Osteoblast (primary cell): ENCODE results near the gene SDC1. TPM values are rescaled to one million over a fixed set of nuclear protein-coding genes. Genes with fewer than 3 reads are reported as not detected.

Experiments
- DNase-seq: peaks from one replicate; pipeline ENCODE4 v3.0.0; 2011; ENCODE audit warnings: low spot score, mixed read lengths; ENCODE audit not compliant: insufficient read length; ENCODE audit errors: missing footprints
- H2AFZ ChIP-seq: 2 replicates; pipeline ENCODE4 v1.6.0; 2011; ENCODE audit warnings: mild to moderate bottlenecking, low read length
- H3K27ac ChIP-seq: 2 replicates; pipeline ENCODE4 v1.5.1; 2011; ENCODE audit warnings: mild to moderate bottlenecking, low read depth, low read length, moderate library complexity
- H3K27me3 ChIP-seq: 2 replicates; pipeline ENCODE4 v1.6.0; 2012; ENCODE audit warnings: mild to moderate bottlenecking, control low read depth, inconsistent platforms, low read length, moderate library complexity; ENCODE audit not compliant: insufficient read depth
- H3K36me3 ChIP-seq: 2 replicates; pipeline ENCODE4 v1.5.1; 2011; ENCODE audit warnings: mild to moderate bottlenecking, low read length, control low read depth, moderate library complexity; ENCODE audit not compliant: insufficient read depth
- H3K4me1 ChIP-seq: 2 replicates; pipeline ENCODE4 v1.5.1; 2011; ENCODE audit warnings: mild to moderate bottlenecking, low read length, control low read depth, moderate library complexity; ENCODE audit not compliant: insufficient read depth
- H3K4me2 ChIP-seq: 2 replicates; pipeline ENCODE4 v1.6.0; 2011; ENCODE audit warnings: mild to moderate bottlenecking, low read length; ENCODE audit not compliant: insufficient read depth
- H3K4me3 ChIP-seq: fragments of 200-600 bp; sonication (generic); 3 replicates; pipeline ENCODE4 v1.5.1; 2012; ENCODE audit warnings: mild to moderate bottlenecking, low read length, inconsistent platforms; ENCODE audit not compliant: insufficient read depth
- H3K79me2 ChIP-seq: 2 replicates; pipeline ENCODE4 v1.6.0; 2012; ENCODE audit warnings: mild to moderate bottlenecking, low read length, control low read depth, inconsistent platforms; ENCODE audit not compliant: insufficient read depth
- H3K9me3 ChIP-seq: 2 replicates; pipeline ENCODE4 v1.5.1; 2011; ENCODE audit warnings: low read depth, low read length, control low read depth
- H4K20me1 ChIP-seq: 2 replicates; pipeline ENCODE4 v1.6.0; 2012; ENCODE audit warnings: mild to moderate bottlenecking, low read length, control low read depth; ENCODE audit not compliant: insufficient read depth
- total RNA-seq: library from RNA; depleted of rRNA; stranded (reverse); fragments of >200 nt; gene quantifications from 2 replicates; pipeline ENCODE4 v1.2.3, GENCODE V29; 2012
- TF ChIP-seq, protein P1 (sequence below): IDR thresholded peaks from 2 replicates; pipeline ENCODE4 v1.5.1; 2011; ENCODE audit warnings: mild to moderate bottlenecking, low read depth, low read length, moderate library complexity; ENCODE audit errors: extremely low read depth

The SDC1 gene
- total RNA-seq, 1 donor, result 7.6 TPM

GRCh38 chr2:20177556-20178248 lies 47.2 kb downstream of the SDC1 start:
- H3K27ac ChIP-seq, result no peak overlapping the region
- no peak overlapping the region for H3K4me3 ChIP-seq
- H3K36me3 ChIP-seq, result no peaks in the 10 kb centered on the region
- H3K4me1 ChIP-seq, result no peaks in the 10 kb centered on the region
- no peaks in the 10 kb centered on the region for H3K9me3 ChIP-seq
- H3K27me3 ChIP-seq, result no peaks in the 10 kb centered on the region
- TF ChIP-seq, protein P1, sequence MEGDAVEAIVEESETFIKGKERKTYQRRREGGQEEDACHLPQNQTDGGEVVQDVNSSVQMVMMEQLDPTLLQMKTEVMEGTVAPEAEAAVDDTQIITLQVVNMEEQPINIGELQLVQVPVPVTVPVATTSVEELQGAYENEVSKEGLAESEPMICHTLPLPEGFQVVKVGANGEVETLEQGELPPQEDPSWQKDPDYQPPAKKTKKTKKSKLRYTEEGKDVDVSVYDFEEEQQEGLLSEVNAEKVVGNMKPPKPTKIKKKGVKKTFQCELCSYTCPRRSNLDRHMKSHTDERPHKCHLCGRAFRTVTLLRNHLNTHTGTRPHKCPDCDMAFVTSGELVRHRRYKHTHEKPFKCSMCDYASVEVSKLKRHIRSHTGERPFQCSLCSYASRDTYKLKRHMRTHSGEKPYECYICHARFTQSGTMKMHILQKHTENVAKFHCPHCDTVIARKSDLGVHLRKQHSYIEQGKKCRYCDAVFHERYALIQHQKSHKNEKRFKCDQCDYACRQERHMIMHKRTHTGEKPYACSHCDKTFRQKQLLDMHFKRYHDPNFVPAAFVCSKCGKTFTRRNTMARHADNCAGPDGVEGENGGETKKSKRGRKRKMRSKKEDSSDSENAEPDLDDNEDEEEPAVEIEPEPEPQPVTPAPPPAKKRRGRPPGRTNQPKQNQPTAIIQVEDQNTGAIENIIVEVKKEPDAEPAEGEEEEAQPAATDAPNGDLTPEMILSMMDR, result no peak
- no peaks in the 10 kb centered on the region for H4K20me1 ChIP-seq
- peak; percentile 66 for DNase-seq
- no peak overlapping the region for H3K4me2 ChIP-seq
- H3K79me2 ChIP-seq, result no peaks in the 10 kb centered on the region
- no peak overlapping the region for H2AFZ ChIP-seq

GRCh38 chr2:20176760-20177159 lies 48.2 kb downstream of the SDC1 start:
- TF ChIP-seq, protein P1, result no peak
- DNase-seq, result peak; percentile 43

DNA sequence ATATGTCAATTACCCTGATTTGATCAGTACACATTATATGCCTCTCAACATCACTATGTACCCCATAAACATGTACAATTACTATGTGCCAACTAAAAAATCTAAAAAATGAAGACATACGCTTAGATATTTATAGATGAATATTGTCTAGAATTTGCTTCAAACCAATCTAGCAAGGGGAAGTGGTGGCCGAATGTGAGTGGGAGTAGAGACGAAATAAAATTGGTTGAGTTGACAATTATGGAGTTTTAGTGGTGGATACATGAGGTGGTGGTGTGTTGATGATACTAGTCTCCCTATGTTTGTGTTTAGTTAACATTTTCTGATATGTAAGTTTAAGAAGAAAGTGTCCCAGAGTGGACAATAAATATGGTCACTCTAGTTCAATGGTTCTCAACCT lies 49.0 kb downstream of the SDC1 start:
- no peaks in the 10 kb centered on the region for H3K9me3 ChIP-seq
- H3K36me3 ChIP-seq, result no peaks in the 10 kb centered on the region
- H3K79me2 ChIP-seq, result no peaks in the 10 kb centered on the region
- H3K4me1 ChIP-seq, result no peaks in the 10 kb centered on the region
- H4K20me1 ChIP-seq, result no peaks in the 10 kb centered on the region
- H3K27me3 ChIP-seq, result no peaks in the 10 kb centered on the region
- TF ChIP-seq, protein P1, result no peak
- H3K4me3 ChIP-seq, result no peak overlapping the region
- H2AFZ ChIP-seq, result no peak overlapping the region
- no peak overlapping the region for H3K27ac ChIP-seq
- DNase-seq, result peak; percentile 21
- H3K4me2 ChIP-seq, result no peak overlapping the region

More at GRCh38 chr2:20176760-20177159, 48.2 kb downstream of the SDC1 start:
- no peak overlapping the region for H2AFZ ChIP-seq
- no peaks in the 10 kb centered on the region for H3K79me2 ChIP-seq
- no peak overlapping the region for H3K27ac ChIP-seq
- H3K27me3 ChIP-seq, result no peaks in the 10 kb centered on the region
- H3K4me1 ChIP-seq, result no peaks in the 10 kb centered on the region
- H3K4me3 ChIP-seq, result no peak overlapping the region
- H3K36me3 ChIP-seq, result no peaks in the 10 kb centered on the region
- no peaks in the 10 kb centered on the region for H3K9me3 ChIP-seq
- no peak overlapping the region for H3K4me2 ChIP-seq
- no peaks in the 10 kb centered on the region for H4K20me1 ChIP-seq

- Histone ChIP-seq H3K27ac (no peak overlapping the region), H3K27me3 (no peaks in the 10 kb centered on the region), H3K4me2 (no peak overlapping the region), H3K4me1 (no peaks in the 10 kb centered on the region), H4K20me1 (no peaks in the 10 kb centered on the region), H3K9me3 (no peaks in the 10 kb centered on the region), H3K79me2 (no peaks in the 10 kb centered on the region), H3K36me3 (no peaks in the 10 kb centered on the region), H2AFZ (no peak overlapping the region), H3K4me3 (no peak overlapping the region)
- TF ChIP-seq, protein P1, result no peak
- DNase-seq, result no peak
Measured at GRCh38 chr2:20175267-20175666, 49.7 kb downstream of the SDC1 start.
